ENCODE measurements around the gene AFF3.

GRCh38 chr2:100109986-100110613 lies 32.3 kb downstream of the AFF3 start:
- TF ChIP-seq CTCF (IDR thresholded peaks at IDR 0.05) (no peak), POLR2A (IDR thresholded peaks at IDR 0.05) (no peak)
